Tibial nerve (tissue), 4 donors: Measurements from ENCODE around the gene TMEM247. TPM values are rescaled to one million over a fixed set of nuclear protein-coding genes. Genes with fewer than 3 reads are reported as not detected.
A peak's percentile ranks its signal among the peaks of the same experiment; 100 is the strongest.

ENCODE experiments used
- DNase-seq, 2 donors: peaks; one replicate each; pipeline ENCODE4 v3.0.0-alpha.2; 2019; ENCODE audit warnings: low spot score in 2 of 2
- H3K27ac ChIP-seq, 4 donors: fragments of 200-600 bp; sonication (generic) in 3 of 4; one replicate each; pipeline ENCODE4 v1.5.1; 2017 to 2019; ENCODE audit warnings: mild to moderate bottlenecking in 1 of 4
- H3K27me3 ChIP-seq, 2 donors: fragments of 200-600 bp; sonication (generic) in 1 of 2; one replicate each; pipeline versions ENCODE4 v1.5.1 to v1.6.0; 2017 to 2019
- H3K36me3 ChIP-seq, 3 donors: fragments of 200-600 bp; sonication (generic); one replicate each; pipeline ENCODE4 v1.5.1; 2018 to 2019
- H3K4me1 ChIP-seq, 4 donors: fragments of 200-600 bp; sonication (generic) in 3 of 4; one replicate each; pipeline ENCODE4 v1.5.1; 2017 to 2019
- H3K4me3 ChIP-seq, 4 donors: fragments of 200-600 bp; sonication (generic) in 3 of 4; one replicate each; pipeline ENCODE4 v1.5.1; 2017 to 2019; ENCODE audit warnings: mild to moderate bottlenecking in 1 of 4, moderate library complexity in 1 of 4
- H3K9me3 ChIP-seq, 4 donors: fragments of 200-600 bp; sonication (generic) in 3 of 4; one replicate each; pipeline ENCODE4 v1.5.1; 2017 to 2019
- EP300 ChIP-seq, 2 donors: sonication (generic); formaldehyde crosslinking; IDR thresholded peaks; one replicate each; pipeline ENCODE4 v1.6.1; 2017; ENCODE audit warnings: antibody characterized with exemption in 2 of 2, mild to moderate bottlenecking in 1 of 2
- POLR2A ChIP-seq, 2 donors: fragments of 450-650 bp; IDR thresholded peaks; one replicate each; pipeline ENCODE4 v1.6.1; 2017; ENCODE audit warnings: antibody characterized with exemption in 2 of 2, mild to moderate bottlenecking in 2 of 2, moderate library complexity in 2 of 2
- WGBS, 2 donors: methylation state at CpG; one replicate each; pipeline ENCODE4 v1.1.5; 2018; 5-methylcytosine and 5-hydroxymethylcytosine counted together
- total RNA-seq, 4 donors: library from RNA; depleted of rRNA; stranded (reverse); fragments of >200 nt; gene quantifications; one replicate each; pipeline ENCODE4 v1.1.0, GENCODE V29; 2016
- TF ChIP-seq, protein P1 (sequence below), 5 experiments: fragments of 200-600 bp in 3 of 5; fragments of 450-650 bp in 2 of 5; sonication (generic) in 3 of 5; IDR thresholded peaks; one replicate each; pipeline ENCODE4 v1.5.1; 2016 to 2019; ENCODE audit warnings: antibody characterized with exemption in 5 of 5, mild to moderate bottlenecking in 3 of 5, moderate library complexity in 2 of 5

TMEM247 gene
- total RNA-seq, 4 donors from 2014 or later: not detected

DNA sequence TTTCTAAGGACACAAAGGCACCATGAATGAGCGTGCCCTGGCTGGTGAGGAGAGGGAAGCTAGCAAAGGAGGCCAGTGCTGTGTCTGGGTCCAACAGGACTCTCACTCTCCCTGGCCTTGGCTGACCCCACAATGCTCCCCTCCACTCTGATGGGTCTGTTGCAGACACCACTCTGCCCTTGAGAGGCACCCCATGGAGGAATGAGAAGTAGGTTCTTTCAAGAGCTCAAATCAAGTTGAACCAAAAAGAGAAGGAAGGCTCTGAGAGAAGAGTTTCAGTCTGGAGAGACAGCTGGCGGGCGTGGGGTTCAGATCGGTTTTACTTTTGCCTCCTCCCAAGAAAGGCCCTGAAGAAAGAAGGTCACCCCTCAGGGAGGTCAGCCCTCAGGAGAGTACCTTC is 18.4 kb downstream of the TMEM247 start:
- no peak overlapping the region for H3K4me3 ChIP-seq
- 81 to 91% methylated on average over 4 of the region's 4 CpGs for WGBS, 2 donors
- TF ChIP-seq EP300 (IDR thresholded peaks at IDR 0.05): no peak
- no peak for TF ChIP-seq POLR2A (IDR thresholded peaks at IDR 0.05)
- TF ChIP-seq, protein P1, sequence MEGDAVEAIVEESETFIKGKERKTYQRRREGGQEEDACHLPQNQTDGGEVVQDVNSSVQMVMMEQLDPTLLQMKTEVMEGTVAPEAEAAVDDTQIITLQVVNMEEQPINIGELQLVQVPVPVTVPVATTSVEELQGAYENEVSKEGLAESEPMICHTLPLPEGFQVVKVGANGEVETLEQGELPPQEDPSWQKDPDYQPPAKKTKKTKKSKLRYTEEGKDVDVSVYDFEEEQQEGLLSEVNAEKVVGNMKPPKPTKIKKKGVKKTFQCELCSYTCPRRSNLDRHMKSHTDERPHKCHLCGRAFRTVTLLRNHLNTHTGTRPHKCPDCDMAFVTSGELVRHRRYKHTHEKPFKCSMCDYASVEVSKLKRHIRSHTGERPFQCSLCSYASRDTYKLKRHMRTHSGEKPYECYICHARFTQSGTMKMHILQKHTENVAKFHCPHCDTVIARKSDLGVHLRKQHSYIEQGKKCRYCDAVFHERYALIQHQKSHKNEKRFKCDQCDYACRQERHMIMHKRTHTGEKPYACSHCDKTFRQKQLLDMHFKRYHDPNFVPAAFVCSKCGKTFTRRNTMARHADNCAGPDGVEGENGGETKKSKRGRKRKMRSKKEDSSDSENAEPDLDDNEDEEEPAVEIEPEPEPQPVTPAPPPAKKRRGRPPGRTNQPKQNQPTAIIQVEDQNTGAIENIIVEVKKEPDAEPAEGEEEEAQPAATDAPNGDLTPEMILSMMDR (IDR thresholded peaks at IDR 0.05): no peak
- no peaks in the 10 kb centered on the region for H3K9me3 ChIP-seq
- no peak for DNase-seq
- peaks cover 0 to 11% (median 0%) of the 10 kb centered on the region in 4 donors for H3K4me1 ChIP-seq
- no peaks in the 10 kb centered on the region for H3K36me3 ChIP-seq
- H3K27me3 ChIP-seq: no peaks in the 10 kb centered on the region
- H3K27ac ChIP-seq: no peak overlapping the region

- TF ChIP-seq EP300 (IDR thresholded peaks at IDR 0.05) (no peak), POLR2A (IDR thresholded peaks at IDR 0.05) (no peak)
- TF ChIP-seq, protein P1 (IDR thresholded peaks at IDR 0.05): no peak
- Histone ChIP-seq H3K36me3 (no peaks in the 10 kb centered on the region), H3K27ac (no peak overlapping the region), H3K4me1 (peaks cover 0 to 11% (median 0%) of the 10 kb centered on the region in 4 donors), H3K27me3 (no peaks in the 10 kb centered on the region), H3K9me3 (no peaks in the 10 kb centered on the region), H3K4me3 (no peak overlapping the region)
- 80% methylated on average over 4 of the region's 4 CpGs for WGBS, 2 donors
- no peak for DNase-seq
These were observed 19.3 kb downstream of the TMEM247 start for GRCh38 chr2:46498681-46499080.

GRCh38 chr2:46499392-46499785 is 20.0 kb downstream of the TMEM247 start:
- H3K27ac ChIP-seq: peak overlapping the region; percentile 75 to 93 (median 88)
- H3K9me3 ChIP-seq: no peaks in the 10 kb centered on the region
- TF ChIP-seq EP300 (IDR thresholded peaks at IDR 0.05) (no peak), POLR2A (IDR thresholded peaks at IDR 0.05) (no peak)
- TF ChIP-seq, protein P1 (IDR thresholded peaks at IDR 0.05): no peak
- 14 to 15% methylated on average over 7 of the region's 7 CpGs for WGBS, 2 donors
- H3K4me3 ChIP-seq: peak overlapping the region; percentile 43 to 68 (median 67)
- no peaks in the 10 kb centered on the region for H3K27me3 ChIP-seq
- H3K36me3 ChIP-seq: no peaks in the 10 kb centered on the region
- H3K4me1 ChIP-seq: peaks cover 0 to 11% (median 0%) of the 10 kb centered on the region in 4 donors
- DNase-seq: no peak

DNA sequence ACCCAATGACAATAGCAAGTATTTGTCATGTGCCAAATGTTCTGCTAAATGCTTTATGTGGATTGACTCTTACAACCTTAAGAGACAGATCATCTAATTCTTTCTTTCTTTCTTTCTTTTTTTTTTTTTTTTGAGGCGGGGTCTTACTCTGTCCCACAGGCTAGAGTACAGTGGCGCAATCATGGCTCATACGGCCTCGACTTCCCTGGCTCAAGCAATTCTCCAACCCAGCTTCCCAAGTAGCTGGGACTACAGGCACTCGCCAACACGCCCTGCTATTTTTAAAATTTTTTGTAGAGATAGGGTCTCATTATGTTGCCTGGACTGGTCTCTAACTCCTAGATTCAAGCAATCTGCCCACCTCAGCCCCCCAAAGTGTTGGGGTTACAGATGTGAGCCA is 21.4 kb downstream of the TMEM247 start:
- no peaks in the 10 kb centered on the region for H3K27me3 ChIP-seq
- peak overlapping the region in 1 of 4 donors; percentile 90 for H3K27ac ChIP-seq
- WGBS, 2 donors: 78 to 81% methylated on average over 6 of the region's 6 CpGs
- no peaks in the 10 kb centered on the region for H3K9me3 ChIP-seq
- H3K4me1 ChIP-seq: peaks cover 0 to 11% (median 0%) of the 10 kb centered on the region in 4 donors
- peak overlapping the region in 1 of 4 donors; percentile 67 for H3K4me3 ChIP-seq
- no peaks in the 10 kb centered on the region for H3K36me3 ChIP-seq
- DNase-seq: no peak
- TF ChIP-seq EP300 (IDR thresholded peaks at IDR 0.05) (no peak), POLR2A (IDR thresholded peaks at IDR 0.05) (no peak)
- TF ChIP-seq, protein P1 (IDR thresholded peaks at IDR 0.05): no peak

GRCh38 chr2:46502291-46502885 is 23.0 kb downstream of the TMEM247 start:
- no peaks in the 10 kb centered on the region for H3K9me3 ChIP-seq
- TF ChIP-seq EP300 (IDR thresholded peaks at IDR 0.05): no peak
- TF ChIP-seq POLR2A (IDR thresholded peaks at IDR 0.05): no peak
- TF ChIP-seq, protein P1 (IDR thresholded peaks at IDR 0.05): no peak
- no peaks in the 10 kb centered on the region for H3K27me3 ChIP-seq
- H3K27ac ChIP-seq: no peak overlapping the region
- DNase-seq: no peak
- 56 to 79% methylated on average over 4 of the region's 4 CpGs for WGBS, 2 donors
- no peaks in the 10 kb centered on the region for H3K36me3 ChIP-seq
- no peak overlapping the region for H3K4me3 ChIP-seq
- H3K4me1 ChIP-seq: peaks cover 0 to 11% (median 0%) of the 10 kb centered on the region in 4 donors
